Adrenal gland (tissue), 5 donors: ENCODE measurements around the gene ATP11A.

Experiments used
- CTCF ChIP-seq, 6 experiments: fragments of 450-650 bp in 4 of 6; fragments of 200-600 bp in 2 of 6; sonication (generic) in 1 of 6; IDR thresholded peaks; 1 replicate in 5 of 6; 2 replicates in 1 of 6; pipeline versions ENCODE4 v1.5.1 to v1.8.0; 2016 to 2021; ENCODE audit warnings: antibody characterized with exemption in 6 of 6, mild to moderate bottlenecking in 2 of 6, moderate library complexity in 1 of 6
- POLR2A ChIP-seq, 2 donors: fragments of 450-650 bp; IDR thresholded peaks; one replicate each; pipeline ENCODE4 v1.6.1; 2017; ENCODE audit warnings: antibody characterized with exemption in 2 of 2, mild to moderate bottlenecking in 2 of 2, moderate library complexity in 1 of 2
- donor health status: DM: no; HTN: no; CAD: no.

GRCh38 chr13:112894423-112894672, 204.5 kb downstream of the ATP11A start:
- TF ChIP-seq CTCF (IDR thresholded peaks at IDR 0.05) (no peak), POLR2A (IDR thresholded peaks at IDR 0.05) (no peak)
